Lung (tissue), 12 donors: ENCODE results near the gene MAGI2. TPM values are rescaled to one million over a fixed set of nuclear protein-coding genes. Genes with fewer than 3 reads are reported as not detected.

Source experiments
- ATAC-seq: fragments of 200-7000 bp; cut with Tn5 transposase; one replicate; pipeline ENCODE4 v1.9.1; 2020; ENCODE audit warnings: moderate number of reproducible peaks; ENCODE audit not compliant: insufficient read depth, low FRiP score
- DNase-seq, 3 donors: peaks; one replicate each; pipeline ENCODE4 v3.0.0-alpha.2; 2013 to 2017
- H3K27ac ChIP-seq, 2 donors: one replicate each; pipeline ENCODE4 v1.5.1; 2013; ENCODE audit warnings: mild to moderate bottlenecking in 2 of 2, moderate library complexity in 2 of 2, control low read depth in 1 of 2, inconsistent platforms in 1 of 2, low read depth in 1 of 2, low read length in 1 of 2
- H3K27me3 ChIP-seq, 3 donors: one replicate each; pipeline ENCODE4 v1.5.1; 2013; ENCODE audit warnings: low read length in 2 of 3; ENCODE audit not compliant: control insufficient read depth in 3 of 3, insufficient read depth in 3 of 3
- H3K36me3 ChIP-seq, 4 donors: one replicate each; pipeline ENCODE4 v1.5.1; 2013; ENCODE audit warnings: low read length in 4 of 4, mild to moderate bottlenecking in 1 of 4, moderate library complexity in 1 of 4; ENCODE audit not compliant: control insufficient read depth in 4 of 4, insufficient read depth in 4 of 4
- H3K4me1 ChIP-seq, 5 donors: one replicate each; pipeline ENCODE4 v1.5.1; 2013; ENCODE audit warnings: low read length in 5 of 5, mild to moderate bottlenecking in 2 of 5, moderate library complexity in 1 of 5; ENCODE audit not compliant: control insufficient read depth in 5 of 5, insufficient read depth in 5 of 5
- H3K4me3 ChIP-seq: one replicate; pipeline ENCODE4 v1.5.1; 2013; ENCODE audit warnings: mild to moderate bottlenecking, control low read depth, moderate library complexity
- H3K9ac ChIP-seq, 2 donors: one replicate each; pipeline ENCODE4 v1.5.1; 2013; ENCODE audit warnings: low read length in 2 of 2, control low read depth in 1 of 2; ENCODE audit not compliant: insufficient read depth in 1 of 2
- H3K9me3 ChIP-seq, 4 donors: one replicate each; pipeline ENCODE4 v1.5.1; 2013; ENCODE audit warnings: low read length in 3 of 4, mild to moderate bottlenecking in 1 of 4, moderate library complexity in 1 of 4; ENCODE audit not compliant: control insufficient read depth in 4 of 4, insufficient read depth in 3 of 4
- WGBS, 2 donors: extraction: QIAGEN DNeasy Blood & Tissue Kit; methylation state at CpG; one replicate each; pipeline ENCODE4 v1.1.7; 2013; 5-methylcytosine and 5-hydroxymethylcytosine counted together
- polyA plus RNA-seq, 2 donors: library from polyadenylated mRNA; stranded (reverse); fragments of 200-250 nt; gene quantifications; one replicate each; pipeline ENCODE4 v1.2.1, GENCODE V29; 2013
- total RNA-seq, 2 donors: library from RNA; depleted of rRNA in 1 of 2; stranded (reverse); fragments of >200 nt in 1 of 2; gene quantifications; one replicate each; pipeline ENCODE4 v1.2.1, GENCODE V29; 2014 to 2021
- TF ChIP-seq, protein P1 (sequence below): IDR thresholded peaks from 2 replicates; pipeline ENCODE4 v1.5.1; 2012; ENCODE audit warnings: mild to moderate bottlenecking; ENCODE audit errors: control extremely low read depth, extremely low read depth
- donor health status: control.
- donor health status: control.
- donor health status: Bipolar disorder and iron deficiency.
- donor health status: healthy.
- donor health status: DM: yes; HTN: yes; CAD: no.

MAGI2 gene
- total and polyA plus RNA-seq, 4 donors, result 0.94 to 18.0 (median 5.3) TPM

DNA sequence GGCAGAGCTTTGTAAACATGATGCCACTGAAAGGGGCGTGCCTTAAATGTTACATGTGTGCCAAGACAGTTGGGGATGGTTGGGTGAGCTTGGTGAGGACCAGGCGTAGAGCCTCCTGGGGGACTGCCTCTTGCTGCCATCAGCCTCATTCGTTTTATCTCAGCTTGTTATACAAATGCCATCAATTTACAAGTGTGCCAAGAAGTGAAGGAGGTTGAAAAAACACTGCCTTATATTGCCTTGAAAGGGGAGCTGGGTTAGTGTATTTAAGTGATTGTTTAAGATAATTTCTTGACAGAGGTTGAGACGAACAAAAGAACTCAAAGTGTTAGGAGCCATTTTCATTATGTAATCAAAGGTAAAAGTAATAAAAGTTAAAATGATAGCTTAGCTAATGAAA lies 1300.2 kb downstream of the MAGI2 start:
- H3K9ac ChIP-seq, result no peak overlapping the region
- peaks cover 0 to 4% (median 0%) of the 10 kb centered on the region in 5 donors for H3K4me1 ChIP-seq
- H3K9me3 ChIP-seq, result peaks cover 0 to 2% (median 0%) of the 10 kb centered on the region in 4 donors
- H3K27ac ChIP-seq, result no peak overlapping the region
- DNase-seq (no peak), ATAC-seq (no peak)
- no peaks in the 10 kb centered on the region for H3K27me3 ChIP-seq
- no peak overlapping the region for H3K4me3 ChIP-seq
- TF ChIP-seq, protein P1, sequence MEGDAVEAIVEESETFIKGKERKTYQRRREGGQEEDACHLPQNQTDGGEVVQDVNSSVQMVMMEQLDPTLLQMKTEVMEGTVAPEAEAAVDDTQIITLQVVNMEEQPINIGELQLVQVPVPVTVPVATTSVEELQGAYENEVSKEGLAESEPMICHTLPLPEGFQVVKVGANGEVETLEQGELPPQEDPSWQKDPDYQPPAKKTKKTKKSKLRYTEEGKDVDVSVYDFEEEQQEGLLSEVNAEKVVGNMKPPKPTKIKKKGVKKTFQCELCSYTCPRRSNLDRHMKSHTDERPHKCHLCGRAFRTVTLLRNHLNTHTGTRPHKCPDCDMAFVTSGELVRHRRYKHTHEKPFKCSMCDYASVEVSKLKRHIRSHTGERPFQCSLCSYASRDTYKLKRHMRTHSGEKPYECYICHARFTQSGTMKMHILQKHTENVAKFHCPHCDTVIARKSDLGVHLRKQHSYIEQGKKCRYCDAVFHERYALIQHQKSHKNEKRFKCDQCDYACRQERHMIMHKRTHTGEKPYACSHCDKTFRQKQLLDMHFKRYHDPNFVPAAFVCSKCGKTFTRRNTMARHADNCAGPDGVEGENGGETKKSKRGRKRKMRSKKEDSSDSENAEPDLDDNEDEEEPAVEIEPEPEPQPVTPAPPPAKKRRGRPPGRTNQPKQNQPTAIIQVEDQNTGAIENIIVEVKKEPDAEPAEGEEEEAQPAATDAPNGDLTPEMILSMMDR, result no peak
- 80% methylated on average over 4 of the region's 4 CpGs for WGBS, 2 donors
- H3K36me3 ChIP-seq, result no peaks in the 10 kb centered on the region

DNA sequence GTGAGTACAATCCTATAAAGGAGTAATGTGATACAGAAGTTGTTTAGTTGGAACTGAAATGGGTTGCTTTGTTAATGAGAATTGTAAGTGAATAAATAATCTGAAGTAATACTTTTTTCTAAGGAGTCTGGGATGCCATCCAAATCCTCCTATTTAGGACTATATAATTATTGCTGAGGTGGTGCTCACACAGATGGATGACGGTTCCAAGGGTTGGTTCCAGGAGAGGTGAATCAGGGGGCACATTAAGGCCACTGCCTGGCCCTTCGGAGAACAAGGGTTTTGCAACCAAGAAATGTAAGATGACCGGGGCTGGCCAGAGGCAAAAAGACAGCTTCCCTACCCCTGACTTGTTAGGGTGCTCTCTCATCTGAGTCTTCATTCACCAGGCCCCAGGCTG lies 1302.2 kb downstream of the MAGI2 start:
- DNase-seq, result peak in 1 of 3 donors; percentile 35
- Histone ChIP-seq H3K9ac (no peak overlapping the region), H3K27ac (no peak overlapping the region), H3K36me3 (no peaks in the 10 kb centered on the region), H3K27me3 (no peaks in the 10 kb centered on the region), H3K4me1 (peaks cover 0 to 8% (median 2%) of the 10 kb centered on the region in 5 donors), H3K4me3 (no peak overlapping the region), H3K9me3 (peaks cover 0 to 2% (median 0%) of the 10 kb centered on the region in 4 donors)
- TF ChIP-seq, protein P1, result no peak
- ATAC-seq, result peak; percentile 29
- 67 to 88% methylated on average over 3 of the region's 3 CpGs for WGBS, 2 donors

DNA sequence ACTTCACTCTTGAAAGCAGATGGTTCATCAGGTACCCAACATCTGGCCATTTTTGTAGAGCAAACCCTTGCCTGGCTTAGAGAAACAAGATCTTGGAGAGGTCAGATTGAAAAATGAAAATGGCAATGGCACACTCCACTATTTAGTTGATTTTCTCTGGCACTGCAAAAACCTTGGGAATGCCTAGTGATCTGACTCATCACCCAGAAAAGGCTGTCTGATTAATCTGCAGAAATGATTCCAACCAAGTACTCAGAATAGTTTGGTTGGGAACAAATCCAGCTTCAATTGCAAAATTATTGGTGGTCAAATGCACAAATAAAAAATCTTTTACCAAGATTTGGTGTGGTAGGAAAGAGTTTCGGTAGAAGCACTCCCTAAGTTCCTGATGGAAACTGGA lies 1303.7 kb downstream of the MAGI2 start:
- TF ChIP-seq, protein P1, result no peak
- Histone ChIP-seq H3K4me3 (no peak overlapping the region), H3K27me3 (no peaks in the 10 kb centered on the region), H3K9ac (no peak overlapping the region), H3K4me1 (peaks cover 0 to 8% (median 2%) of the 10 kb centered on the region in 5 donors), H3K36me3 (no peaks in the 10 kb centered on the region), H3K27ac (no peak overlapping the region), H3K9me3 (peaks cover 0 to 2% (median 0%) of the 10 kb centered on the region in 4 donors)
- no peak for DNase-seq
- WGBS, 2 donors, result 70 to 83% methylated on average over 1 of the region's 1 CpG
- no peak for ATAC-seq
